HG02885 (cell line): ENCODE measurements around the gene SMCR8.
"Not testable (repeated sequence)": the region's sequence is repeated elsewhere in the genome, so short reads cannot be mapped to it uniquely, and the experiment has no call there.

Experiments used
- ATAC-seq: cut with Tn5 transposase; IDR thresholded peaks from one replicate; pipeline ENCODE4 v1.9.1; 2021; ENCODE audit warnings: mild to moderate bottlenecking; ENCODE audit not compliant: unreplicated experiment, poor library complexity

The SMCR8 gene, protein sequence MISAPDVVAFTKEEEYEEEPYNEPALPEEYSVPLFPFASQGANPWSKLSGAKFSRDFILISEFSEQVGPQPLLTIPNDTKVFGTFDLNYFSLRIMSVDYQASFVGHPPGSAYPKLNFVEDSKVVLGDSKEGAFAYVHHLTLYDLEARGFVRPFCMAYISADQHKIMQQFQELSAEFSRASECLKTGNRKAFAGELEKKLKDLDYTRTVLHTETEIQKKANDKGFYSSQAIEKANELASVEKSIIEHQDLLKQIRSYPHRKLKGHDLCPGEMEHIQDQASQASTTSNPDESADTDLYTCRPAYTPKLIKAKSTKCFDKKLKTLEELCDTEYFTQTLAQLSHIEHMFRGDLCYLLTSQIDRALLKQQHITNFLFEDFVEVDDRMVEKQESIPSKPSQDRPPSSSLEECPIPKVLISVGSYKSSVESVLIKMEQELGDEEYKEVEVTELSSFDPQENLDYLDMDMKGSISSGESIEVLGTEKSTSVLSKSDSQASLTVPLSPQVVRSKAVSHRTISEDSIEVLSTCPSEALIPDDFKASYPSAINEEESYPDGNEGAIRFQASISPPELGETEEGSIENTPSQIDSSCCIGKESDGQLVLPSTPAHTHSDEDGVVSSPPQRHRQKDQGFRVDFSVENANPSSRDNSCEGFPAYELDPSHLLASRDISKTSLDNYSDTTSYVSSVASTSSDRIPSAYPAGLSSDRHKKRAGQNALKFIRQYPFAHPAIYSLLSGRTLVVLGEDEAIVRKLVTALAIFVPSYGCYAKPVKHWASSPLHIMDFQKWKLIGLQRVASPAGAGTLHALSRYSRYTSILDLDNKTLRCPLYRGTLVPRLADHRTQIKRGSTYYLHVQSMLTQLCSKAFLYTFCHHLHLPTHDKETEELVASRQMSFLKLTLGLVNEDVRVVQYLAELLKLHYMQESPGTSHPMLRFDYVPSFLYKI

DNA sequence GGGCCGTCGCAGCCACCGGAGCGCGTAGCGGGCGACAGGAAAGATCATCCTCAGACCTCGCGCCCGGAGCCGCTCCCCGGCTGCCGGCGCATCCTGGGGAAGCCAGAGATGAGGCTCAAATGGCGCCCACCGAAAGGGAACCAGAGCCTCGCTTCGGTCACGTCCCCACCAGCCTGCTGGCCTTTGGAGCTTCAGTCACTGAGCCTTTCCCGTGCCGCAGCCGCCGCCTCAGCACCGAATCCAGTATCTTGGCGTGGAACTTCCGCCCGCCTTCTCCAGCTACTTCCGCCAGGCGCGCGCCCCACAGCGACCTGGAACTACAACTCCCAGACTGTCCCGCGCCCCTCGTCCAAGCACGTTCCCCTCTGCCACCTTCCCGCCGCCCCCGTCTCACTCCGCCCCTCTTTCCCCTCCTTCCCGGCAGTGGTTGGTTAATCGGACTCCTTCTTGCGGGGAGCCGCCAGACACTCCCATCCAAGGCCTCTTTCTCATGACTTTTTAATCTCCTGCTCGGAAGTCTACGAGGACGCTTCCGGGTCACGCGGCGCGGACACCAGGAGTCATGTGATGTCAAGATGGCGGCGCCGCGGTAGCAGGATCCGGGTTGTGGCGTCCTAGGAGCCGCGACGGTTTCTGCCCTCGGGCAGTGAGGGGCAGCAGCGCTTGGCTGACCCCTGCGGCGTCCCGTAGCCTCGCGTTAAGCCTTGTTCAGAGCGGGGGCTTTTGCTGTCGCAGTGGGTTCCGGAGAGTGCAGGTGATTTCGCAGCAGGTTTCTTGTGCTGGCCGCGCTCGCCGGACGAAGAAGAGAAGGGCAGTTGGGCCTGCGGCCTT, at the start of gene SMCR8, which contains the start of gene TOP3A:
TSS of gene SMCR8 (plus strand) at position 563 of the 831 bp plus-strand sequence. CDS start 497 bp downstream, outside the sequence.
TSS of gene TOP3A (minus strand) at position 264 of the 831 bp plus-strand sequence. CDS start at position 48, 216 bp downstream.
- ATAC-seq: peak; percentile 85

DNA sequence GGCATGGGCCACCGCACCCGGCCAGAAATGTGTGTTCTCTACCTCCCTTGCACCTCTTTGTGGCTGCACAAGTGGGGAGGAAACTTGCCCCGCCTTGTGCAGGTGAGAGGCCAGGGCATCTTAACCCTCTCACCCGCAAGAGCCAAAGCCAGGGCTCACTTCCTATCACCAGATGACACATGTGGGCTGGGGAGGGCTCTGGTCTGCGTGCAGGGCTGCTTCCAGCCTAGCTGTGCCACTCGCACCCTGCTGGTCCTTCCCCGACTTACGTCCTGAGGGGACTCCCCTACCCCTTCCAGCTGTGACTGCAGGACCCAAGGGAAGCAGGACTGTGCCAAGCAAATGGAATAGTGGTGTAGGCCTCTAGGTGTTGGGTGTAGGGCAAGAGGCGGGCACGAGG, 47.7 kb upstream of the SMCR8 start:
- ATAC-seq: no peak

DNA sequence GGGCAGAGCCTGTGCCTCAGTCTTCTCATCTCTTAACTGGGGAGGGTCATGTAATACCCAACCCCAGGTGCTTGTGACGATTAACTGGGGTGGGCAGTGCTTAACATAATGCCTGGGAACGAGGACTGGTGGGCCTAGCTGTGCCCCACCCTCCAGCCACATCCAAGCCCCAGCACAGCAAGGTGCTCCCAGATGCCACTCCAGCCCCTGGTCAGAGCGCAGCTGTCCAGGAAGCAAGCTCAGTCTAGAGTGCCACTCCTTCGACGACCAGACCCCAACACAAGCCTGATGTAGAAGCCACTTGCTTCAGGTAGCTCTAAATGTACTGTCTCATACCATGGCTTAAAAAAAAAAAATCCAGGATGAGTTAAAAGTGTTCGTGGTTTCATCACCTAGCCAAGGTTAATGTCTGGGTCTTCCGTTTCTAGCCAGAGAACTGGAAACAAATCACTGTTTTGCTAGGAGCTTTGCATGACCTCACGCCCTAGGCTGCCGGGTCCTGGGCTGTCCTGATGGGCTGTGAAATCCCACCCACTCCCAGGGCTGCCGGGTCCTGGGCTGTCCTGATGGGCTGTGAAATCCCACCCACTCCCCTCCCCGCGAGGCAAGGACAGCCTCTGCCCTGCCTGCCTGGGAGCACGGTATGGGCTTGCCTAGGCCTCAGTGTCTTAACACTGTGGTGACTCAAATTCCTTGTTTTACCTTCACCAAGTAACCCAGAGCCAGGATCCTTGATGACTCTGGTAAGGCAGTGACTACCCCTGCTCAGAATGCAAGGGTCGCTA, 47.0 kb upstream of the SMCR8 start:
- ATAC-seq: no peak

DNA sequence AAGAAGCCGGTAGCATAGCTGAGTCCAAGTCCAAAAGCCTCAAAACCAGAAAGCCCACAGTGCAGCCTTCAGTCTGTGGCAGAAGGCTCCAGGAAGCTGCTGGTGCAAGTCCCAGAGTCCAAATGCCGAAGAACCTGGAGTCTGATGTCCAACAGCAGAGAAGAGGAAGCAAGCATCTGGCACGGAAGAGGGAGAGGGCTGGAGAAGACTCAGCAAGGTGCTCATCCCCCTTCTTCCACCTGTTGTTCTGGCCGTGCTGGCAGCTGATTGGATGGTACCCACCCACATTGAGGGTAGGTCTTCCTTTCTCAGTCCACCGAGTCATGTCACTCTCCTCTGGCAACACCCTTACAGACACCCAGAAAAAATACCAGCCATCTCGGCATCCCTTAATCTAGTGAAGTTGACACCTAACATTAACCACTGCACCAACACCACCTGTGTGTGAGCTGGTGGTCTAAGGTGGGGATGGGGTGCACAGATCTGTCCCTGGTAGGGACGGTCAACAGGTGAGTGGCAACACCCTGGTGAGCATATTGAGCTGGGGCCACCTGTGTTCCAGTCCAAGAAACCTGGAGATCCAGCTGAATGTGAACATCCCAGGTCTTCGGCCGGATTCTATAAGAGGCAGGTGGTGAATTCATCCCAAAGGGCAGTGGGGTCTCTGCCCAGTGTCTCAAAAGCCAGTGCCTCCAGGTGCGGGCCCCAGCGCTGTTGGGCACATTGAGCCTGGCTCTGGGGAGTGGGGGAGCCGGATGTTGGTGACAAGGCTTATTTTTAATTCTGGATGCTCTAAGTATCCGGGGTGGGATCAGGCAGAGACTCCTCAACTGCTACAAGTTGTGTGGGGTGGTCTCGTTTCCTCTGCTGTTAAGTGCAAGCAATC, 44.8 kb upstream of the SMCR8 start:
- ATAC-seq: no peak

DNA sequence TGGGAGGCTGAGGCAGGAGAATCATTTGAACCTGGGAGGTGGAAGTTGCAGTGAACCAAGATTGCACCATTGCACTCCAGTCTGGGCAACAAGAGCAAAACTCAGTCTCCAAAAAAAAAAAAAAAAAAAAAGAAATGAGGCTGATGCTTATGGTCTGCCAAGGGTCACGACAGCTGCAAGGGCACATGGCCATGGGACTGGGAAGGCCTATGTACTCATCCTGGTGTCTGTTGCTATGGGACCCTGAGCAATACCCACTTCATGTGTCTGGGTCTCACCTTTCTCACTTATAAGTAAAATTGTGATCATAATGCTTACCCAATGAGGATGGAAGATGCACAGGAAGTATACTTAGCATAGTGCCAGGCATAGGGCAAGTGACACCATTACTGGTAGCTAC, 38.0 kb upstream of the SMCR8 start:
- ATAC-seq: no peak

DNA sequence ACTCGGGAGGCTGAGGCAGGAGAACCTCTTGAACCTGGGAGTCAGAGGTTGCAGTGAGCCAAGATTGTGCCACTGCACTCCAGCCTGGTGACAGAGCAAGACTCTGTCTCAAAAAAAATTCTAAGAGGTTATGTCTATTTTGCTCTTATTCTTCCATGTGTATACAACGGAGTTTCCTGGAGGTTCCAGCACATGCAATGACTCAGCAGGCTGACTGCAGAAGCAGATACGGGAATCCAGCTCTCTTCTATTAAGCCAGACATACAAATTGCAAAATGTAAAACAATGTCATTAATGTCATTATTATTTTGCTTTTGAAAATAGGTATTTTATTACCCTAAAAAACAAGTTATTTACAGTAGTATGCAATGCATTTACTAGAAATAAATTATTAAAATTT, 36.2 kb upstream of the SMCR8 start:
- no peak for ATAC-seq

DNA sequence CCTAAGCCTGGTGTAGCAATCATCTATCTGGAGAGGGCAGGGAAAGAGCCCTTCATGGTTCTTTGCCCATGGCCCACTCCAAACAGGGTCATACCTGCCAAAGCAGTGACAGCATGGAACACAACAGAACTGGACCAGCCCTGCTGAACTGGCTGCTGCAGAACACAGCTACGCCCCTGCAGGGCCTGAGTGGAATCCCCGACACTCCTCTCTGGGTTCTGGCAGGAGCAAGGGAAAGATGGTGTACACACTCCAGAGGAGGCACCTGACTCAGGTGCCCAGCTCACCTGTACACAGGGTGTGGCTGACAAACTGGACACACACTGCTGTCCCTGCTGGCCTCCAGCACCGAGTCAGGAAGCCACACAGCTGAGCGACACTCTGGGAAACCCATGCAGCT, 34.8 kb upstream of the SMCR8 start:
- no peak for ATAC-seq

DNA sequence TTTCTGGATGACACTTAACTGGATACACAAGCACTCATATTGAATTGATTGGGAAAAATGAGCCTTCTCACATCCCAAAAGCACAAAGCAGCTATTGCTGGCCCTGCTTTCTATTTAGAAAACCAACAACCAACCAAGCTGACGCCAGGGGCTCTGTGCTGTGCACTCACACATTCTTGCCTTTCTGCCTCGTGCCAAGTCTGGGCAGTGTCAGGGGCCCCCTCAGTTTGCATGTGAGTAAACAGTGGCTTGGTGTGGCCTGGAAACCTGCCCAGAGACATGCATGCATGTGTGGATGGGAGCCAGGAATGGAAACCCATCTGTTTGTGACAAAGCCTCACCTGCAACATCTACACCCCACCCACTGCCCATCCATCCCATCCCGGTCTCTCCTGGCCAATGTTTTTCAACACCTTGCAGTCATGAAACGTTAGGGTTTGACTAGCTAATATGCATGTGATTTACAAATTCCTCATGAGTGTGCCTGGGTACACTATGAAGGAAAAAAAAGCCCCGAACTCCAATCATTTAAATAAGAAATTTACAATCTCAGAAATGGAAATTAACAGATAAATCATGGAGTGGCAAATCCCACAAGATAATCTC, 34.2 kb upstream of the SMCR8 start:
- ATAC-seq: no peak

DNA sequence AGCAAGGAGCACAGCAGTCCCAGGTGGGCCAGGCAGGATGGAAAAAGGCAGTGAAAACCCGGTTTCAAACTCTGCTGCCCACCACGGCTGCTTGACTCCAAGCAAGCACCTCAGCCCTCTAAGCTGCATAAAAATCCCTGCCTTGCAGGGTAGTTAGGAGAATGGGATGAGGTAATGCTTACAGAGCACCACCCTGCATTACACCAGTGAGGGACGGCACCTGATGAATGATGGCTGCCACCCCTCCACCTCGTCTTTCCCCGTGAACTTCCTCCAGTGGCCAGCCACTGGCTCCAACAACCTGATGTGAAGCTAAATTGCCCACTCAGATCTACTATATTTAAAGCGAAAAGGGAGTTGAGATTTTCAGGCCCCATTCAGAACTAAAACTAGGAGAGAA, 33.3 kb upstream of the SMCR8 start:
- no peak for ATAC-seq

DNA sequence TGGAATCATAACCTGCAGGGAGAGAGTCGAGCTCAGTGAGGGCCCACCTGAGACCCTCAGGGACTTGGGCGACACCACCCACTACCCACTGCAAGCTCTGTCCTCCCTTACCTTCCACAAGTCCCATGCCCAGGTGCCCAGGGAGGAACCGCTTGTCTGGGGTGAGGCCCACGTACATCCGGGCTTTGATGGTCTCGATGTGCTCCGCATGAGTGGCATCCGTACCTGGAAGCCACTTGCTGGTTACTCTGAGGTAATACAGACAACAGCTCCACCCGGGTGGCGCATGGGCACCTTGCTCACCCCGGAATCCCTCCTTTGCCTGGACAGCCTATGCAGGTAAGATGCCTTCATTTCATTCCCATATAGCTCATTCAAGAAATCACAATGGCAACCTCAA, 29.8 kb upstream of the SMCR8 start:
- no peak for ATAC-seq

DNA sequence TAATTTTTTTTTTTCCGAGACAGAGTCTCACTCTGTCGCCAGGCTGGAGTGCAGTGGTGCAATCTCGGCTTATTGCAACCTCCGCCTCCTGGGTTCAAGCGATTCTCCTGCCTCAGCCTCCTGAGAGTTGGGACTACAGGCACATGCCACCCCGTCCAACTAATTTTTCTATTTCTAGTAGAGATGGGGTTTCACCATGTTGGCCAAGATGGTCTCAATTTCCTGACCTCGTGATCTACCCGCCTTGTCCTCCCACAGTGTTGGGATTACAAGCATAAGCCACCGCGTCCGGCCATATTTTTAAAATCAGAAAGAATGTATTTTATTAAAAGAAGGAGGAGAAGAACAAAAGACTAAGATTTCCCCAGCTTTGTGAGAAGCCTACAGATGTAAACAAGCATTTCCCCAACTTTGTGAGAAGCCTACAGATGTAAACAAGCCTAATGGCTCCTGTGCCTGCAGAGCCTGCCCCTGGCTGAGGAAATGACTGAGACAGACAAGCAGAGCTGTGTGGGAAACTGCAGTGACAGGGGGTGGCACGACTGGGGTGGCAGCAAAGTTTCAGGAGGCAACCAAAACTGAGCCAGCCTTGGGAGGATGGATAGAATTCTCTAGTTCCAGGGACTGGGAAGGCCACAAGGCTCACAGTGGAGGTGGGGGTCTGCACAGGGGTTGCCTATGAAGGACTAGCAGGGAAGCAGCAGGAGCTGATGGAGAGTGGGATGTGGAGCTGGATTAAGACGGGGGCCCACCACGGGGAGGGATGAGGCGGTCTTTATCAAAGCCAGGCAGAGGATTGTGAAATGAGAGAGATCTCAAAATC, 23.2 kb upstream of the SMCR8 start:
- no peak for ATAC-seq

DNA sequence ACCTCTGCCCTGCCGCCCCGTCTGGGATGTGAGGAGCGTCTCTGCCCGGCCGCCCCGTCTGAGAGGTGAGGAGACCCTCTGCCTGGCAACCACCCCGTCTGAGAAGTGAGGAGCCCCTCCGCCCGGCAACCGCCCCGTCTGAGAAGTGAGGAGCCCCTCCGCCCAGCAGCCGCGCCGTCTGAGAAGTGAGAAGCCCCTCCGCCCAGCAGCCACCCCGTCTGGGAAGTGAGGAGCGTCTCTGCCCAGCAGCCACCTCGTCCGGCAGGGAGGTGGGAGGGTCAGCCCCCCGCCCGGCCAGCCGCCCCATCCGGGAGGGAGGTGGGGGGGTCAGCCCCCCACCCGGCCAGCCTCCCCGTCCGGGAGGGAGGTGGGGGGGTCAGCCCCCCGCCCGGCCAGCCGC, 17.0 kb upstream of the SMCR8 start:
- ATAC-seq: not testable (repeated sequence)

DNA sequence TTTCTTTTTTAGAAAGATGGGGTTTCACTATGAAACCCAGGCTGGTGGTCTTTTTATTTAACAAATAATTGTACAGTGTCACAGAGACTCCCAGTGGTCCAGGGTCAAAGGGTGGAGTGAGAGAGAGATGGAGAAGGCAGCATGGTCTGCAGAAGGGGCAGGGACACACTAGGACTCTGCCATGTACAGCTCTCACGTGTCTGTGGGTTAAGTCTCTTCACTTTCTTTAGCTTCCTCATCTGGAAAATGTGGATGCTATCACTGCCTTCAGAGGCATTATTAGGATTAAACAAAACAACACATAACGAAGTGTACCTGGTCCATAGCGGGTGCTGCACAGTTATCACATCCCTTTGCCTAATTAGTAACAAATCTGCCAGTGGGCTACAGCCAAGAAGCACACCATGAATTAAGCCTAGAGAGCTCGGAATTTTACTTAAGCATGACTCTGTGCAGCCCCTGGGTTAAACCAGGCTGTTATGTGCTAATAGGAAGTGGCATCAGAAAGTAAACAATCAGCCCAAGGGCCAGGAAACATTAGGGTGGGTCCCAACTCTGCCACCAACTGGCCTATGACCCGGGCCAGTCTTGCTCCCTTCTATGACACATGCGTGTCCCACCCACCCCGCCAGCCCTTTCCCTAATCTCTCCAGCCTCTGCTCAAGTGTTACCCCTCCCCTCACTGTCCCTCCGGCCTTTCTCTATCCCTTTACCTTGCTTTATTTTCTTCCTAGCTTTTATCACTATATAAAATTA, 14.2 kb upstream of the SMCR8 start:
- ATAC-seq: no peak

DNA sequence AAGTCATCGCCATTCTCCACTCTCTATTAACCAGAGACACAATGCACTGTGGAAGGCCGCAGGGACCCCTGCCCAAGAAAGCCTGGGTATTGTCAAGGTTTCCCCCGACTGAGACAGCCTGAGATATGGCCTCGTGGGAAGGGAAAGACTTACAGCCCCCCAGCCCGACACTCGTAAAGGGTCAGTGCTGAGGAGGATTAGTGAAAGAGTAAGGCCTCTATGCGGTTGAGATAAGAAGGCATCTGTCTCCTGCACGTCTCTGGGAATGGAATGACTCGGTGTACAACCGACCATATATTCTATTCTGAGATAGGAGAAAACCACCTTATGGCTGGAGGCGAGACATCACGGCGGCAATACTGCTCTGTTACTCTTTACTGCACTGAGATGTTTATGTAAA, 11.9 kb upstream of the SMCR8 start:
- not testable (repeated sequence) for ATAC-seq

DNA sequence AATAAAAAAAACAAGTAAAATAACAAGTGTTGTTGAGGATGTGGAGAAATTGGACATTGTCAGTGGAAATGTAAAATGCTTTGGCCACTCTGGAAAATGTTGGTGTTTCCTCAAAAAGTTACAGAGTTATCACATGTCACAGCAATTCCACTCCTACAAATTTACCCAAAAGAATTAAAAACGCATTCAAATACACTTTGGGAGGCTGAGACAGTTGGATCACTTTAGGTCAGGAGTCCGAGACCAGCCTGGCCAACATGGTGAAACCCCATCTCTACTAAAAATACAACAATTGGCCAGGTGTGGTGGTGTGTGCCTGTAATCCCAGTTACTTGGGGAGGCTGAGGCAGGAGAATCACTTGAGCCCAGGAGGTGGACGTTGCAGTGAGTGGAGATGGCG, 5.9 kb upstream of the SMCR8 start:
- no peak for ATAC-seq

DNA sequence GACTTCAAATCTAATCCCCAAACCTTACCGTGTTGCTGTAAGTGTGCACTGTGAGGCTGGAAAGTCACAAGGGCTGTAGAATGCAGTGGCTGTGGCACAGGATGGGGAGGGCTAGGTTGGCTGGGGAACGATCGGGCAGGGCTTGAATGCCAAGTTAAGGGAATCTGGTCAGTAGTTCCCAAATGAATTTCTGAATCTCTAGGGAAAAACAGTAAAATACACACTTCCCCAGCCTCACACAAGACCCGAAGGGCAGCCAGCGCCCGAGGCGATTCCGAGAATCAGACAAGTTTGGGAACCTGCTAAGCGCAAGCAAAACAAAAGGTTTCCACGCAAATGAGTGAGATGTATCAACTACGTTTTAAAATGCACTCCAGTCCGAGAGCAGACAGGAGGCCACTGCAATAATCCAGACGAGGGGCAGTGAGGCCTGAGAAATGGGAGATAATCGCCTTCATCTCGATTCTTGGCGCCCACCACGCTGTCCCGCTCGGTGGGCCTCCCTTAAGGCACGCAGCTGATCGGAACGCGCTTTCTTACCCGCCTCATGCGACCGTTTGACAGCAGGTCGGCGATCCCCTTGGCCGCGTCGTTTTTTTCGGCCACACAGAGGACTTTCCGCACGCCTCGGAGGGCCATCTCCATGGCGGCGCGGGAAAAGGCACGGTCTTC, 898 bp upstream of the SMCR8 start:
- no peak for ATAC-seq
